Panc1 (cell line): ENCODE results near the gene IMPG2.

Experiments used
- POLR2AphosphoS5 ChIP-seq: IDR thresholded peaks from 2 replicates; pipeline ENCODE4 v1.6.1; 2012; ENCODE audit warnings: mild to moderate bottlenecking, low read depth, low read length, moderate library complexity
- TF ChIP-seq, protein P1 (sequence below): fragments of 450-650 bp; IDR thresholded peaks from 2 replicates; pipeline ENCODE4 v1.5.1; 2017; ENCODE audit warnings: mild to moderate bottlenecking

DNA sequence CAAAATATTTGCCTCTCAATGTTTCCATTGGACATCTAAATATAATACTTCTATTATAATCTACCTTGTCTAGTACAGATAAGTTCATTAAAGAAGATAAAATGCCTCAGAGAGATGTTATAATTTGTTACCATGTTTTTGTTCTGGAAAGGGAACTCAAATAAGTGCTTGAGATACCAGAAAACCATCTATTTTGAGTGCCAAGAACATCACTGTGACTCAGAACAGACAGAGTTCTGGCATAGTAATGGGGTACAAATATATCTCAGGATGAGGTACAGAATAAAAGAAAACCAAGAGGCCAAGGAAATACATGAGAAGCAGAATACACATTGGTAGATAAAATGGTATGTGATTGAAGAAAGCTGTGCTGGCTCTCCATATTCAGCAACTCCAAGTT is 58.9 kb downstream of the IMPG2 start:
- TF ChIP-seq POLR2AphosphoS5 = no peak
- TF ChIP-seq, protein P1, sequence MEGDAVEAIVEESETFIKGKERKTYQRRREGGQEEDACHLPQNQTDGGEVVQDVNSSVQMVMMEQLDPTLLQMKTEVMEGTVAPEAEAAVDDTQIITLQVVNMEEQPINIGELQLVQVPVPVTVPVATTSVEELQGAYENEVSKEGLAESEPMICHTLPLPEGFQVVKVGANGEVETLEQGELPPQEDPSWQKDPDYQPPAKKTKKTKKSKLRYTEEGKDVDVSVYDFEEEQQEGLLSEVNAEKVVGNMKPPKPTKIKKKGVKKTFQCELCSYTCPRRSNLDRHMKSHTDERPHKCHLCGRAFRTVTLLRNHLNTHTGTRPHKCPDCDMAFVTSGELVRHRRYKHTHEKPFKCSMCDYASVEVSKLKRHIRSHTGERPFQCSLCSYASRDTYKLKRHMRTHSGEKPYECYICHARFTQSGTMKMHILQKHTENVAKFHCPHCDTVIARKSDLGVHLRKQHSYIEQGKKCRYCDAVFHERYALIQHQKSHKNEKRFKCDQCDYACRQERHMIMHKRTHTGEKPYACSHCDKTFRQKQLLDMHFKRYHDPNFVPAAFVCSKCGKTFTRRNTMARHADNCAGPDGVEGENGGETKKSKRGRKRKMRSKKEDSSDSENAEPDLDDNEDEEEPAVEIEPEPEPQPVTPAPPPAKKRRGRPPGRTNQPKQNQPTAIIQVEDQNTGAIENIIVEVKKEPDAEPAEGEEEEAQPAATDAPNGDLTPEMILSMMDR = no peak
